ENCODE data around the gene POU2F1. TPM values are rescaled to one million over a fixed set of nuclear protein-coding genes. Genes with fewer than 3 reads are reported as not detected.

Gene POU2F1
- total and polyA plus RNA-seq, 2 donors (not counting 3 experiments of a cell fraction or from before 2014, with no cell fraction given): 6.0 to 12.9 TPM

- no peaks in the 10 kb centered on the region for H4K20me1 ChIP-seq (replicated peaks; ENCODE audit: control insufficient read depth, extremely low read depth, insufficient read depth, low read length)
- H2AFZ ChIP-seq (ENCODE audit: low read depth, low read length): no peak overlapping the region
- no peaks in the 10 kb centered on the region for H3K36me3 ChIP-seq (ENCODE audit: control insufficient read depth in 2 of 2, extremely low read depth in 1 of 2, insufficient read depth in 2 of 2, low read length in 2 of 2)
- H3K27me3 ChIP-seq (ENCODE audit: control insufficient read depth in 2 of 2, insufficient read depth in 2 of 2, low read length in 2 of 2): no peaks in the 10 kb centered on the region
- H3K4me2 ChIP-seq (ENCODE audit: insufficient read depth, low read length): no peak overlapping the region
- BruUV-seq (replicated peaks): no TSS peak
- no peaks in the 10 kb centered on the region for H3K9me3 ChIP-seq (replicated peaks; ENCODE audit: control insufficient read depth, insufficient read depth, low read length)
- no peaks in the 10 kb centered on the region for H3K9me1 ChIP-seq (replicated peaks; ENCODE audit: control insufficient read depth, extremely low read depth, insufficient read depth, low read length)
- peaks cover 3% of the 10 kb centered on the region for H3K4me1 ChIP-seq (ENCODE audit: control insufficient read depth, extremely low read depth, insufficient read depth, low read length)
- H3K27ac ChIP-seq (ENCODE audit: insufficient read depth, low read depth, low read length): no peak overlapping the region
- no peak for TF ChIP-seq POLR2AphosphoS5 (IDR thresholded peaks at IDR 0.05; ENCODE audit: insufficient read depth, low read depth, low read length)
- TF ChIP-seq EZH2 (IDR thresholded peaks at IDR 0.05; ENCODE audit: borderline replicate concordance, low read depth, low read length, severe bottlenecking): no peak
- TF ChIP-seq JUN (IDR thresholded peaks at IDR 0.05; ENCODE audit: borderline replicate concordance, insufficient read depth, insufficient read length, low read depth): no peak
- TF ChIP-seq MYC (IDR thresholded peaks at IDR 0.05; ENCODE audit: low read depth, low read length): no peak
- TF ChIP-seq, protein P1, sequence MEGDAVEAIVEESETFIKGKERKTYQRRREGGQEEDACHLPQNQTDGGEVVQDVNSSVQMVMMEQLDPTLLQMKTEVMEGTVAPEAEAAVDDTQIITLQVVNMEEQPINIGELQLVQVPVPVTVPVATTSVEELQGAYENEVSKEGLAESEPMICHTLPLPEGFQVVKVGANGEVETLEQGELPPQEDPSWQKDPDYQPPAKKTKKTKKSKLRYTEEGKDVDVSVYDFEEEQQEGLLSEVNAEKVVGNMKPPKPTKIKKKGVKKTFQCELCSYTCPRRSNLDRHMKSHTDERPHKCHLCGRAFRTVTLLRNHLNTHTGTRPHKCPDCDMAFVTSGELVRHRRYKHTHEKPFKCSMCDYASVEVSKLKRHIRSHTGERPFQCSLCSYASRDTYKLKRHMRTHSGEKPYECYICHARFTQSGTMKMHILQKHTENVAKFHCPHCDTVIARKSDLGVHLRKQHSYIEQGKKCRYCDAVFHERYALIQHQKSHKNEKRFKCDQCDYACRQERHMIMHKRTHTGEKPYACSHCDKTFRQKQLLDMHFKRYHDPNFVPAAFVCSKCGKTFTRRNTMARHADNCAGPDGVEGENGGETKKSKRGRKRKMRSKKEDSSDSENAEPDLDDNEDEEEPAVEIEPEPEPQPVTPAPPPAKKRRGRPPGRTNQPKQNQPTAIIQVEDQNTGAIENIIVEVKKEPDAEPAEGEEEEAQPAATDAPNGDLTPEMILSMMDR (IDR thresholded peaks at IDR 0.05; ENCODE audit: extremely low read depth in 1 of 2, insufficient read depth in 1 of 2, low read depth in 1 of 2, low read length in 2 of 2): no peak
- TF ChIP-seq POLR2A (IDR thresholded peaks at IDR 0.05; ENCODE audit: low read depth, low read length): no peak
- FAIRE-seq: no peak
- intact Hi-C loops (cut with micrococcal nuclease): no loop called here
- dilution Hi-C loops (cut with MboI; ENCODE audit: extremely low pct_ligation_motif_present, low sequenced_read_pairs): no loop called here
- DNase-seq (ENCODE audit: low read depth, low spot score): no peak
- H3K4me3 ChIP-seq (replicated peaks in 1 of 3; ENCODE audit: insufficient read depth in 1 of 3, low read depth in 1 of 3, low read length in 3 of 3): no peak overlapping the region
- H3K9ac ChIP-seq (replicated peaks; ENCODE audit: extremely low read depth, insufficient read depth, low read length): no peak overlapping the region
- peaks cover 24% of the 10 kb centered on the region for H3K79me2 ChIP-seq (ENCODE audit: control insufficient read depth, insufficient read depth, low read length)
- ChIA-PET POLR2A (no interaction called here), CTCF (interaction anchor here (0.7 to 1.7 kb wide), 6 partner anchors 9 to 266 kb away, joined by 3 to 5 read pairs (median 4); no protein-coding TSS in a partner anchor)
Observed at GRCh38 chr1:167274061-167274460, 53.4 kb downstream of the POU2F1 start.

DNA sequence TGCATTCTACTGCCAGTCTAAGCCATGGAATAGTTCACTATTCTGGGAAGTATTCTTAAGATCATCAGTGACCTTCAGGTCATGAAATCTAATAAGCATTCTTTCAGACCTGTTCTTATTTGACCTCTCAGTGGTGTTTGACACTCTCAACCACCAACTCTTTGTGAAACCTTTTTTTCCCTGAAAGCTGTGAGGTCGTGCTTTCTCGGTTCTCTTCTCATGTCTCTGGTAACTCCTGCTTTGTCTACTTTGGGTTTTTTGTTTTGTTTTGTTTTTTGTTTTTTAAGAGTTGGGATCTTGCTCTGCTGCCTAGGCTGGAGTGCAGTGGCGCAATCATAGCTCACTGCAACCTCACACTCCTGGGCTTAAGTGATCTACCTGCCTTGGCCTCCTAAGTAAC lies 56.3 kb downstream of the POU2F1 start:
- TF ChIP-seq EZH2 (IDR thresholded peaks at IDR 0.05; ENCODE audit: borderline replicate concordance, low read depth, low read length, severe bottlenecking) (no peak), POLR2AphosphoS5 (IDR thresholded peaks at IDR 0.05; ENCODE audit: insufficient read depth, low read depth, low read length) (no peak), MAX (IDR thresholded peaks at IDR 0.05; ENCODE audit: insufficient read depth, insufficient read length) (no peak), MYC (IDR thresholded peaks at IDR 0.05; ENCODE audit: low read depth, low read length) (no peak), JUN (IDR thresholded peaks at IDR 0.05; ENCODE audit: borderline replicate concordance, insufficient read depth, insufficient read length, low read depth) (no peak), GATA2 (IDR thresholded peaks at IDR 0.05; ENCODE audit: insufficient read depth, insufficient read length, low read depth, low read length) (no peak), FOS (IDR thresholded peaks at IDR 0.05; ENCODE audit: borderline replicate concordance, insufficient read depth, low read length) (no peak), POLR2A (IDR thresholded peaks at IDR 0.05; ENCODE audit: low read depth, low read length) (no peak)
- TF ChIP-seq, protein P1 (IDR thresholded peaks at IDR 0.05; ENCODE audit: extremely low read depth in 1 of 2, insufficient read depth in 1 of 2, low read depth in 1 of 2, low read length in 2 of 2): no peak
- dilution Hi-C loops (cut with MboI; ENCODE audit: extremely low pct_ligation_motif_present, low sequenced_read_pairs): no loop called here

More for the DNA sequence above, 56.3 kb downstream of the POU2F1 start:
- Histone ChIP-seq H2AFZ (ENCODE audit: low read depth, low read length) (no peak overlapping the region), H3K4me3 (replicated peaks in 1 of 3; ENCODE audit: insufficient read depth in 1 of 3, low read depth in 1 of 3, low read length in 3 of 3) (no peak overlapping the region), H3K9me3 (replicated peaks; ENCODE audit: control insufficient read depth, insufficient read depth, low read length) (no peaks in the 10 kb centered on the region), H3K36me3 (ENCODE audit: control insufficient read depth in 2 of 2, extremely low read depth in 1 of 2, insufficient read depth in 2 of 2, low read length in 2 of 2) (no peaks in the 10 kb centered on the region), H3K9me1 (replicated peaks; ENCODE audit: control insufficient read depth, extremely low read depth, insufficient read depth, low read length) (no peaks in the 10 kb centered on the region), H3K9ac (replicated peaks; ENCODE audit: extremely low read depth, insufficient read depth, low read length) (no peak overlapping the region), H3K79me2 (ENCODE audit: control insufficient read depth, insufficient read depth, low read length) (peaks cover 15% of the 10 kb centered on the region), H3K27ac (ENCODE audit: insufficient read depth, low read depth, low read length) (no peak overlapping the region), H4K20me1 (replicated peaks; ENCODE audit: control insufficient read depth, extremely low read depth, insufficient read depth, low read length) (peaks cover 2% of the 10 kb centered on the region), H3K4me1 (ENCODE audit: control insufficient read depth, extremely low read depth, insufficient read depth, low read length) (no peaks in the 10 kb centered on the region), H3K4me2 (ENCODE audit: insufficient read depth, low read length) (no peak overlapping the region), H3K27me3 (ENCODE audit: control insufficient read depth in 2 of 2, insufficient read depth in 2 of 2, low read length in 2 of 2) (no peaks in the 10 kb centered on the region)
- ChIA-PET POLR2A (no interaction called here), CTCF (interaction anchor here (0.8 kb wide), 1 partner anchor 9 kb away, joined by 3 read pairs; no protein-coding TSS in a partner anchor)
- FAIRE-seq: no peak
- intact Hi-C loops (cut with micrococcal nuclease): no loop called here
- BruUV-seq (replicated peaks): no TSS peak
- DNase-seq (ENCODE audit: low read depth, low spot score): no peak
